GM12892 (cell line): ENCODE measurements around the gene STIM2.

ENCODE experiments used
- POLR2A ChIP-seq: IDR thresholded peaks from 2 replicates; pipeline ENCODE4 v1.6.1; 2011; ENCODE audit warnings: low read depth, low read length, control low read depth
- POLR2AphosphoS5 ChIP-seq: IDR thresholded peaks from 2 replicates; pipeline ENCODE4 v1.6.1; 2011; ENCODE audit warnings: low read depth, low read length, control low read depth

DNA sequence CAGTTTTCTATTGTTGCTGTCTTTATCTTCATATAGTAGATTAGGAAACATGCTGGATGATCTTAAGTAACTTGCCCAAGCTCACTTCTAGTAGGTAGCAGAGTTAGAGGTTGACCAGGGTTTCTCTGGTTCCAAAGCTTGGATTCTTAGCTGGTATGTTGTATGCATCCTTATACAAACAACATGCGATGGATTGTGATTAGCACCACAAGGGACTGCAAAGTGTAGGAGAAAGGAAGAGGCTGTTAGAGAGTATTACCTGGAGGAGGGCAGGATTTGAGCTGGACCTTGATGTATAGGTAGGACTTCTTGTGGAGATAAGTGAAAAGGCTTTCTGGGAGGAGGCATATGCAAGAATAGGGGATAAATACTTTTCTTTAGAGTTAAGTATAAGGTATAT, 5.6 kb downstream of the STIM2 start:
- TF ChIP-seq POLR2AphosphoS5 (no peak), POLR2A (no peak)
